ENCODE results near the gene NUP50. TPM values are rescaled to one million over a fixed set of nuclear protein-coding genes. Genes with fewer than 3 reads are reported as not detected.

Gene NUP50
- total and polyA plus RNA-seq, 2 of the 13 experiments (the other 11 are each of a cell fraction or from before 2014, with no cell fraction given): 14.2 to 52.4 TPM

- TF ChIP-seq ZFP36L1 (CRISPR knock-in tag; IDR thresholded peaks at IDR 0.05) (no peak), CCDC6 (CRISPR knock-in tag; IDR thresholded peaks at IDR 0.05) (no peak), ZNF577 (CRISPR knock-in tag; IDR thresholded peaks at IDR 0.05; ENCODE audit: borderline replicate concordance, low read depth) (no peak), ZNF703 (CRISPR knock-in tag; IDR thresholded peaks at IDR 0.05; ENCODE audit: borderline replicate concordance) (no peak), USF2 (IDR thresholded peaks at IDR 0.05; ENCODE audit: low read depth, low read length) (no peak), USF2 (CRISPR knock-in tag; IDR thresholded peaks at IDR 0.05; ENCODE audit: borderline replicate concordance) (no peak), HNRNPLL (IDR thresholded peaks at IDR 0.05; ENCODE audit: low read depth, low read length, poor library complexity, severe bottlenecking) (no peak), PRDM4 (CRISPR knock-in tag; IDR thresholded peaks at IDR 0.05; ENCODE audit: borderline replicate concordance) (no peak), ZNF879 (CRISPR knock-in tag; IDR thresholded peaks at IDR 0.05) (no peak), KDM5A (IDR thresholded peaks at IDR 0.05; ENCODE audit: borderline replicate concordance, low read length) (no peak), HOXA9 (CRISPR knock-in tag; IDR thresholded peaks at IDR 0.05; ENCODE audit: borderline replicate concordance) (no peak), DMAP1 (CRISPR knock-in tag; IDR thresholded peaks at IDR 0.05) (no peak), IKZF5 (CRISPR knock-in tag; IDR thresholded peaks at IDR 0.05) (peak; percentile 35; the same call in 1 of the 2 replicates), ZXDC (CRISPR knock-in tag; IDR thresholded peaks at IDR 0.05) (no peak), ZSCAN21 (CRISPR knock-in tag; IDR thresholded peaks at IDR 0.05; ENCODE audit: borderline replicate concordance) (no peak), MED1 (CRISPR knock-in tag; IDR thresholded peaks at IDR 0.05) (no peak), CBX2 (IDR thresholded peaks at IDR 0.05; ENCODE audit: low read depth, low read length) (no peak), CBX2 (CRISPR knock-in tag; IDR thresholded peaks at IDR 0.05; ENCODE audit: low read depth) (no peak), ZNF234 (CRISPR knock-in tag; conservative IDR thresholded peaks at IDR 0.05) (no peak), TP53 (CRISPR knock-in tag; conservative IDR thresholded peaks at IDR 0.05) (no peak)
Observed at GRCh38 chr22:45179276-45180049, 15.7 kb downstream of the NUP50 start (continued).
